HepG2 (cell line): ENCODE results near the gene NUP107. TPM values are rescaled to one million over a fixed set of nuclear protein-coding genes. Genes with fewer than 3 reads are reported as not detected.

Source experiments
- ATAC-seq: fragments of 200-7000 bp; cut with Tn5 transposase; 3 replicates; pipeline ENCODE4 v1.9.1; 2020; ENCODE audit warnings: mild to moderate bottlenecking, moderate library complexity
- BruUV-seq: library from RNA; stranded (reverse); fragments of 400-500 nt; replicated peaks from 2 replicates; lab custom pipeline; 2021; lab: Mats Ljungman, UMichigan
- CTCF ChIA-PET: fragments of 300-600 bp; formaldehyde crosslinking; extraction: SDS; loops from one replicate; lab custom pipeline; 2021; ENCODE audit warnings: low total read pairs, inconsistent platforms, low intra/inter-chr PET ratio; lab: Yijun Ruan, JAX
- POLR2A ChIA-PET: fragments of 350-600 bp; sonication (Branson Sonifier 250); formaldehyde crosslinking; loops from one replicate; lab custom pipeline; 2020; ENCODE audit warnings: antibody characterized with exemption, inconsistent platforms; lab: Yijun Ruan, JAX
- DNase-seq: peaks from one replicate; pipeline ENCODE4 v3.0.0-alpha.2; 2015; ENCODE audit warnings: low spot score
- FAIRE-seq: peaks from 3 replicates; lab custom pipeline; 2011; peaks lifted over from hg19 to GRCh38; lab: Jason Lieb, UNC
- H2AFZ ChIP-seq: one replicate; pipeline ENCODE4 v1.6.1; 2011; ENCODE audit warnings: low read length, inconsistent platforms
- H3K27ac ChIP-seq: fragments of 300-600 bp; 3 replicates; pipeline ENCODE4 v1.8.0; 2011; ENCODE audit warnings: mixed run types, mild to moderate bottlenecking, mixed read lengths, low read length, inconsistent platforms; ENCODE audit not compliant: insufficient read depth; ENCODE audit errors: extremely low read length
- H3K27me3 ChIP-seq, 2 experiments: fragments of 200-600 bp in 1 of 2; 2 replicates in 1 of 2; 3 replicates in 1 of 2; pipeline versions ENCODE4 v1.6.0 to v1.8.0; 2011; ENCODE audit warnings: low read length in 2 of 2, mild to moderate bottlenecking in 2 of 2, moderate library complexity in 2 of 2, inconsistent platforms in 1 of 2; ENCODE audit not compliant: insufficient read depth in 2 of 2, control insufficient read depth in 1 of 2
- H3K36me3 ChIP-seq, 2 experiments: fragments of 200-600 bp in 1 of 2; replicated peaks in 1 of 2; 2 replicates in 1 of 2; 3 replicates in 1 of 2; pipeline versions ENCODE4 v1.5.1 to v1.8.0; 2011; ENCODE audit warnings: low read length in 2 of 2, inconsistent platforms in 1 of 2; ENCODE audit not compliant: insufficient read depth in 2 of 2, control insufficient read depth in 1 of 2
- H3K4me1 ChIP-seq: 2 replicates; pipeline ENCODE4 v1.5.1; 2012; ENCODE audit warnings: low read length, inconsistent platforms; ENCODE audit not compliant: insufficient read depth
- H3K4me2 ChIP-seq: 2 replicates; pipeline ENCODE4 v1.6.0; 2011; ENCODE audit warnings: low read depth, low read length, inconsistent platforms
- H3K4me3 ChIP-seq, 3 experiments: fragments of 200-600 bp in 1 of 3; sonication (generic), shearing (Covaris generic) in 1 of 3; replicated peaks in 1 of 3; 2 replicates each; pipeline ENCODE4 v1.5.1; 2011 to 2016; ENCODE audit warnings: low read length in 3 of 3, inconsistent platforms in 2 of 3, low read depth in 2 of 3, mild to moderate bottlenecking in 2 of 3, control low read depth in 1 of 3, mixed read lengths in 1 of 3; ENCODE audit not compliant: insufficient read depth in 1 of 3
- H3K79me2 ChIP-seq: one replicate; pipeline ENCODE4 v1.6.1; 2011; ENCODE audit warnings: low read length, inconsistent platforms; ENCODE audit not compliant: insufficient read depth
- H3K9ac ChIP-seq: 2 replicates; pipeline ENCODE4 v1.6.0; 2011; ENCODE audit warnings: mild to moderate bottlenecking, low read depth, low read length, inconsistent platforms; ENCODE audit not compliant: insufficient read depth
- H3K9me3 ChIP-seq: 2 replicates; pipeline ENCODE4 v1.5.1; 2012; ENCODE audit warnings: mild to moderate bottlenecking, low read length
- H4K20me1 ChIP-seq: 2 replicates; pipeline ENCODE4 v1.6.0; 2011; ENCODE audit warnings: inconsistent platforms, mild to moderate bottlenecking, low read length, moderate library complexity; ENCODE audit not compliant: insufficient read depth
- GATA4 ChIP-seq: sonication (generic); IDR thresholded peaks from 2 replicates; pipeline ENCODE4 v1.6.1; 2016; ENCODE audit warnings: antibody characterized with exemption, low read depth, borderline replicate concordance
- MTA1 ChIP-seq: sonication (generic); formaldehyde crosslinking; IDR thresholded peaks from 2 replicates; pipeline ENCODE4 v1.4.0; 2020; ENCODE audit warnings: missing genetic modification reagents, mild to moderate bottlenecking, borderline replicate concordance
- NR2F1 ChIP-seq, 2 experiments: fragments of 450-650 bp in 1 of 2; formaldehyde crosslinking in 1 of 2; IDR thresholded peaks; 2 replicates each; pipeline versions ENCODE4 v1.5.0 to v1.6.1; 2016 to 2020; ENCODE audit warnings: mild to moderate bottlenecking in 1 of 2, missing compliant biosample characterization in 1 of 2, missing genetic modification reagents in 1 of 2, moderate library complexity in 1 of 2
- PTBP1 ChIP-seq: fragments of 200-400 bp; formaldehyde crosslinking; IDR thresholded peaks from 2 replicates; pipeline ENCODE4 v1.6.1; 2018; ENCODE audit warnings: low read length, low read depth; ENCODE audit not compliant: poor library complexity, severe bottlenecking
- SNAPC4 ChIP-seq: sonication (generic); formaldehyde crosslinking; IDR thresholded peaks from 2 replicates; pipeline ENCODE4 v1.4.0; 2020; ENCODE audit warnings: mild to moderate bottlenecking, missing genetic modification reagents
- TRIM24 ChIP-seq: sonication (generic); formaldehyde crosslinking; IDR thresholded peaks from 2 replicates; pipeline ENCODE4 v1.8.0; 2022; ENCODE audit warnings: mild to moderate bottlenecking, missing genetic modification reagents
- ZBTB1 ChIP-seq: sonication (generic); formaldehyde crosslinking; IDR thresholded peaks from 2 replicates; pipeline ENCODE4 v1.4.0; 2020; ENCODE audit warnings: missing genetic modification reagents, borderline replicate concordance
- ZBTB44 ChIP-seq: sonication (generic); formaldehyde crosslinking; IDR thresholded peaks from 2 replicates; pipeline ENCODE4 v1.4.0; 2020; ENCODE audit warnings: missing genetic modification reagents
- ZC3H4 ChIP-seq: sonication (generic); formaldehyde crosslinking; IDR thresholded peaks from 2 replicates; pipeline ENCODE4 v1.4.0; 2020; ENCODE audit warnings: missing genetic modification reagents, borderline replicate concordance
- ZNF430 ChIP-seq: sonication (generic); formaldehyde crosslinking; IDR thresholded peaks from 2 replicates; pipeline ENCODE4 v1.9.0; 2021; ENCODE audit warnings: mild to moderate bottlenecking, missing genetic modification reagents
- ZNF605 ChIP-seq: sonication (generic); formaldehyde crosslinking; IDR thresholded peaks from 2 replicates; pipeline ENCODE4 v1.8.0; 2022; ENCODE audit warnings: mild to moderate bottlenecking, missing genetic modification reagents
- WGBS: methylation state at CpG from one replicate; pipeline ENCODE4 v1.1.6; 2017; ENCODE audit warnings: low lambda C conversion rate; 5-methylcytosine and 5-hydroxymethylcytosine counted together
- in situ Hi-C: cut with HindIII; loops from 2 replicates; pipeline ENCODE4 v1.10.0; 2017; ENCODE audit warnings: low pct_unique_long_range_greater_than_20kb; ENCODE audit not compliant: extremely low pct_ligation_motif_present
- intact Hi-C: fragments of 100-400 bp; cut with micrococcal nuclease; formaldehyde crosslinking; loops from one replicate; pipeline ENCODE4 v1.10.0; 2022; ENCODE audit not compliant: unreplicated experiment
- polyA plus RNA-seq, 8 experiments: library from polyadenylated mRNA; depleted of rRNA in 3 of 8; stranded (reverse) in 7 of 8; unstranded in 1 of 8; fragments of >200 nt; fragmentation: Illumina TruSeq in 4 of 8; extraction: Trizol in 4 of 8; gene quantifications; 2 replicates each; pipeline versions ENCODE4 v1.2.1 to v1.2.3, GENCODE V29; 2011 to 2016; ENCODE audit warnings: low read depth in 4 of 8, missing spikeins in 1 of 8, mixed read lengths in 1 of 8; ENCODE audit not compliant: insufficient read depth in 1 of 8
- total RNA-seq, 5 experiments: library from RNA; depleted of rRNA; stranded (reverse); fragments of >200 nt; fragmentation: Illumina TruSeq; extraction: Trizol; gene quantifications; 2 replicates each; pipeline ENCODE4 v1.2.3, GENCODE V29; 2016; ENCODE audit warnings: low read depth in 1 of 5
- TF ChIP-seq, protein P1 (sequence below): sonication (generic); formaldehyde crosslinking; IDR thresholded peaks from 2 replicates; pipeline ENCODE4 v1.4.0; 2020; ENCODE audit warnings: missing genetic modification reagents

NUP107 gene
- total and polyA plus RNA-seq, 2 of the 13 experiments (the other 11 are each of a cell fraction or from before 2014, with no cell fraction given) = 54.7 to 100 TPM

- TF ChIP-seq SNAPC4 = no peak
- no peak for TF ChIP-seq TRIM24 (CRISPR knock-in tag)
- TF ChIP-seq, protein P1, sequence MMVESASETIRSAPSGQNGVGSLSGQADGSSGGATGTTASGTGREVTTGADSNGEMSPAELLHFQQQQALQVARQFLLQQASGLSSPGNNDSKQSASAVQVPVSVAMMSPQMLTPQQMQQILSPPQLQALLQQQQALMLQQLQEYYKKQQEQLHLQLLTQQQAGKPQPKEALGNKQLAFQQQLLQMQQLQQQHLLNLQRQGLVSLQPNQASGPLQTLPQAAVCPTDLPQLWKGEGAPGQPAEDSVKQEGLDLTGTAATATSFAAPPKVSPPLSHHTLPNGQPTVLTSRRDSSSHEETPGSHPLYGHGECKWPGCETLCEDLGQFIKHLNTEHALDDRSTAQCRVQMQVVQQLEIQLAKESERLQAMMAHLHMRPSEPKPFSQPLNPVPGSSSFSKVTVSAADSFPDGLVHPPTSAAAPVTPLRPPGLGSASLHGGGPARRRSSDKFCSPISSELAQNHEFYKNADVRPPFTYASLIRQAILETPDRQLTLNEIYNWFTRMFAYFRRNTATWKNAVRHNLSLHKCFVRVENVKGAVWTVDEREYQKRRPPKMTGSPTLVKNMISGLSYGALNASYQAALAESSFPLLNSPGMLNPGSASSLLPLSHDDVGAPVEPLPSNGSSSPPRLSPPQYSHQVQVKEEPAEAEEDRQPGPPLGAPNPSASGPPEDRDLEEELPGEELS (CRISPR knock-in tag) = no peak
Observed at GRCh38 chr12:68779280-68779679, 92.5 kb downstream of the NUP107 start (continued).

GRCh38 chr12:68780731-68781130, 94.0 kb downstream of the NUP107 start:
- Histone ChIP-seq H3K79me2 (peaks cover 2% of the 10 kb centered on the region), H3K4me1 (peaks cover 40% of the 10 kb centered on the region), H3K9me3 (no peaks in the 10 kb centered on the region), H4K20me1 (no peaks in the 10 kb centered on the region), H2AFZ (no peak overlapping the region), H3K36me3 (no peaks in the 10 kb centered on the region; a peak in 3 of 5 replicates), H3K4me2 (no peak overlapping the region), H3K27ac (no peak overlapping the region), H3K9ac (no peak overlapping the region), H3K27me3 (no peaks in the 10 kb centered on the region), H3K4me3 (no peak overlapping the region)
- intact Hi-C loops = no loop called here
- ChIA-PET POLR2A (no interaction called here), CTCF (no interaction called here)
- in situ Hi-C loops = no loop called here
- no peak for FAIRE-seq
- DNase-seq = no peak
- WGBS = 98% methylated on average over 6 of the region's 6 CpGs
- no peak for ATAC-seq
- no TSS peak for BruUV-seq
- TF ChIP-seq NR2F1 (CRISPR knock-in tag; IDR thresholded peaks at IDR 0.05) (no peak), ZBTB1 (CRISPR knock-in tag) (no peak), ZNF605 (CRISPR knock-in tag) (no peak), ZBTB44 (CRISPR knock-in tag) (no peak), MTA1 (CRISPR knock-in tag) (no peak), ZC3H4 (CRISPR knock-in tag) (no peak), ZNF430 (CRISPR knock-in tag) (no peak), GATA4 (no peak), PTBP1 (no peak)
